GM19324 (cell line): Measurements from ENCODE around the gene CFAP251.
"Not testable (repeated sequence)": the region's sequence is repeated elsewhere in the genome, so short reads cannot be mapped to it uniquely, and the experiment has no call there.

Experiments
- ATAC-seq: cut with Tn5 transposase; IDR thresholded peaks from one replicate; pipeline ENCODE4 v1.9.1; 2021; ENCODE audit warnings: mild to moderate bottlenecking, moderate library complexity; ENCODE audit not compliant: unreplicated experiment, low FRiP score

CFAP251 gene

GRCh38 chr12:121899590-121899989 lies 18.8 kb upstream of the CFAP251 start:
- ATAC-seq, result no peak

DNA sequence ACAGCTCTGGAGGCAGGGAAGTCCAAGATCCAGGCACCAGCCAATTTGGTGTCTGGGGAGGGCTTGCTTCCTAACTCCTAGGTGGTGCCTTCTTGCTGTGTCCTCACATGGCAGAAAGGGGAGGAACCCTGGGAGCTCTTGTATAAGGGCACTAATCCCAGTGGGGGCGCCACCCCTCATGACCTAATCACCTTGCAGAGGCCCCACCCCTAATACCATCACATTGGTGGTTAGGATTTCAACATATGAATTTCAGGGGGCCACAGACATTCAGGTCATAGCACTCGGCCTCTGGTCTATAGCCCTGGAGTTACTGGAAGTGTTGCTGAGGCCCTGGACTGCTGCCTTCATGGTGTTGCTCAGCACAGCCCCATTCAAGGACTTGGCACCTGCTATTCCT lies 15.2 kb upstream of the CFAP251 start:
- no peak for ATAC-seq

- no peak for ATAC-seq
These were observed 12.6 kb upstream of the CFAP251 start for GRCh38 chr12:121905746-121906145.

- no peak for ATAC-seq
These were observed 9.7 kb upstream of the CFAP251 start for GRCh38 chr12:121908702-121909101.

DNA sequence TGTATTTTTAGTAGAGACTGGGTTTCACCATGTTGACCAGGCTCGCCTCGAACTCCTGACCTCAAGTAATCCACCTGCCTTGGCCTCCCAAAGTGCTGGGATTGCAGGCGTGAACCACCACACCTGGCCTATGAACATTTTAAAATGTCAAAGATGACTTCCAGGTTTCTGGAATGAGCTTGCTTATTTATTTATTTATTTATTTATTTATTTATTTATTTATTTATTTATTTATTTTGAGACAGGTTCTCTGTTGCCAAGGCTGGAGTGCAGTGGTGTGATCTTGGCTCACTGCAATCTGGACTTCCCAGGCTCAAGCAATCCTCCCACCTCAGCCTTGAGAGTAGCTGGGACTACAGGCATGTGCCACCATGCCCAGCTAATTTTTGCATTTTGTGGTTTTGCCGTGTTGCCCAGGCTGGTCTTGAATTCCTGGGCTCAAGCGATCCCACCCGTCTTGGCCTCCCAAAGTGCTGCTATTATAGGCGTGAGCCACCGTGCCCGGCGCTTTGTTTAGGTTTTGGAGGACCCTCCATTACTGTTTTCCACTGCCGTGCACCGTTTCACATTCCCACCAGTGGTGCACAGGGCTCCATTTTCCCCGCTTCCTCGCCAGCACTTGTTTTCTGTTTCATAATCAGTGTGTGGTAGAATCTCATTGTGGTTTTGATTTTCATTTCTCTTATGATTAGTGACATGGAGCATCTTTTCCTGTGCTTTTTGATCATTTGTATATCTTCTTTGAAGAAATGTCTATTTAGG lies 6.4 kb upstream of the CFAP251 start:
- no peak for ATAC-seq

DNA sequence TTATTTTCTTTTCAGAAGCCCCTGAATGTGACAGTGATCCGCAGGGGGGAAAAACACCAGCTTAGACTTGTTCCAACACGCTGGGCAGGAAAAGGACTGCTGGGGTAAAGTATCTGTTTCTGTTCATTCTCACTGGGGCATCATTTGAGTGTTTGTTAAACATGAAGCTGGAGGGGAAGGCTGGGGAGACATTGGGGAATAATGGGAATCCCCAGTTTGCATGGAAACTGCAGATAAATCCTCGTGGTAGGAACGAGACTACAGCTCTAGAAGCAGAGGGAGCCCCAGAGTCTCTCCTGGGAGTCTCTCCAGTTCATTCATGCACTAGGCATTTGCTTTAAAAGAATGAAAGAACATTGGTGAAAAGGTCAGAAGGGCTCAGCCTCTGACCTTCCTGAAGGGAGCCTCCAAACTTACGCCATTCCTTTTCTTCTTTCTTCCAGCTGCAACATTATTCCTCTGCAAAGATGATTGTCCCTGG lies 2.5 kb upstream of the CFAP251 start:
- no peak for ATAC-seq

GRCh38 chr12:121916719-121917118 lies 1.7 kb upstream of the CFAP251 start:
- no peak for ATAC-seq

DNA sequence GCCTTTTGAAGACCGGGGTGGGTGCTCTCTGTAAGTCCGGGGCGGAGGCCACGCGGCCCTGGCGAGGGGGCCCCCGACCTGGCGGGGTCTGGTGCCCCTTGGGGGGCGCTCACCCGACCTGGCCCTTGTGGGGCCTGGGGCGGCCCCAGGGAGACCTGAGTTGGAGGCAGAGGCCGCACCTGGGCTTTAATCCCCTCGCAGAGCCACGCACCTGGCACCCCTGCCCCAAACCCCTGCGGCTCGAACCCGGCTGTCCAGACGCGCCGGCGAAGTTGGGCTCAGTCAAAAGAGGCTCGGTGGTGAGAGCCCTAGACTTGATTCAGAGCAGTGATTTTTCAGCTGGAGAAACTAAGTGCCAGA lies 267 bp downstream of the CFAP251 start:
- peak; percentile 12 for ATAC-seq

DNA sequence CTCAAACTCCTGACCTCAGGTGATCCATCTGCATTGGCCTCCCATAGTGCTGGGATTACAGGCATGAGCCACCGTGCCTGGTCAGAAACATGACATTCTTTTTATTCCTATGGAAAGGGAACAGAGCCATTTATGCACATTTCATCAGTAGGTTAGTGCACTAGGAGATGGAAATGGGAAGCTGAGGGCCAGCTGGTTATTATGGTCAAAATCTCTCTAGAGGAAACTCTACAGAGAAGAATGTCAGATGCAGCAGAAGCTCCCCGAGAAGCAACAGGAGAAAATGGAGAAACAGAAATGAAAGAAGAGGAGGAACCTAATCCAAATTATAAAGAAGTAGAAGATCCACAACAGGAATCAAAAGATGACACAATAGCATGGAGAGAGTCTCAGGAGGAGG lies 2.7 kb downstream of the CFAP251 start:
- no peak for ATAC-seq

- no peak for ATAC-seq
These were observed 6.9 kb downstream of the CFAP251 start for GRCh38 chr12:121925358-121925695.

DNA sequence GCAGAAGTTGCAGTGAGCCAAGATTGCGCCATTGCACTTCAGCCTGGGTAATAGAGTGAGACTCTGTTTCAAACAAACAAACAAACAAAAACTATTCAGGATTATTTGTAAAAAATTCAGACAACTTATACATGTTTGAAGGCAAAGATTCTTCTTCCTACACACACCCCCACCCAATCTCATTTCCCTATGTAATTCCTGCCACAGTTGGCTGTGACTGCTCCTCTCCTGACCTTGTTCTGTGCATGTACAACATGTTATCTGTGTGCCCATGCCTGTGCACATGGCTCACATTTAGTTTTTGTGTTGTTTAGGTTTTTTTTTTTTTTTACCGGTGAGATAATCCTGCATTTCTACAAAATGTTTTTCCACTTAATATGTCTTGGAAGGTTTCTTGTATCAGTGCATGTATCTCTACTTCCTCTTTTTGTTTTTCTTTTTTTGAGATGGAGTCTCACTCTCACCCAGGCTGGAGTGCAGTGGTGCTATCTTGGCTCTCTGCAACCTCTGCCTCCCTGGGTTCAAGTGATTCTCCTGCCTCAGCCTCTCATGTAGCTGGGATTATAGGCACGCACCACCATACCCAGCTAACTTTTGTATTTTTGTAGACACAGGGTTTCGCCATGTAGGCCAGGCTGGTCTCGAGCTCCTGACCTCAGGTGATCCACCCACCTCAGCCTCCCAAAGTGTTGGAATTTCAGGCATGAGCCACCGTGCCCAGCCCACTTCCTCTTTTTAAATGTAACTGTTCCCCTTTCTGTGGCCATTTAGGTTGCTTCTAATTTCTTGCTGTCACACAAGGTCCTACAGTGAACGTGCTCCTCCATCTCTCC lies 8.7 kb downstream of the CFAP251 start:
- ATAC-seq, result no peak

- ATAC-seq, result no peak
These were observed 9.4 kb downstream of the CFAP251 start for GRCh38 chr12:121927813-121928212.

GRCh38 chr12:121929545-121929944 lies 11.2 kb downstream of the CFAP251 start:
- not testable (repeated sequence) for ATAC-seq

GRCh38 chr12:121930862-121931261 lies 12.5 kb downstream of the CFAP251 start:
- ATAC-seq, result no peak

- ATAC-seq, result no peak
These were observed 13.8 kb downstream of the CFAP251 start for GRCh38 chr12:121932176-121932536.

- ATAC-seq, result no peak
These were observed 14.6 kb downstream of the CFAP251 start for GRCh38 chr12:121932914-121933521.

GRCh38 chr12:121933522-121934308 lies 15.3 kb downstream of the CFAP251 start:
- ATAC-seq, result no peak

DNA sequence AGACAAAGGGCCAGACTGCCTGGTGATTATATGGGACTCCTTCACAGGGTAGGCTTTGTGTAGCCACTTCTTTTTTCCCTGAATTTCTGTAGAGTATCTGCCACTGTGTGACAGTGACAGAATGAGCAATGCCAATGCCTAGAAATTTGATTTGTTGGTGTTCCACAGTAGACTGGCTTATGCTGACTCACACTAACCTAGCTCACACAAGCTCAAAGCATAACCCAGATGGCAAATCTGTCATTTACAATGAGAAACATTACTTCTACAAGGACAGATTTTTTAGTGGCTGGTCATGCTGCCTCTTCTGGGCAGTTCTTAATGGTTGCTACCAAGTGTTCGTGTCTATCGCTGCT lies 15.9 kb downstream of the CFAP251 start:
- no peak for ATAC-seq

DNA sequence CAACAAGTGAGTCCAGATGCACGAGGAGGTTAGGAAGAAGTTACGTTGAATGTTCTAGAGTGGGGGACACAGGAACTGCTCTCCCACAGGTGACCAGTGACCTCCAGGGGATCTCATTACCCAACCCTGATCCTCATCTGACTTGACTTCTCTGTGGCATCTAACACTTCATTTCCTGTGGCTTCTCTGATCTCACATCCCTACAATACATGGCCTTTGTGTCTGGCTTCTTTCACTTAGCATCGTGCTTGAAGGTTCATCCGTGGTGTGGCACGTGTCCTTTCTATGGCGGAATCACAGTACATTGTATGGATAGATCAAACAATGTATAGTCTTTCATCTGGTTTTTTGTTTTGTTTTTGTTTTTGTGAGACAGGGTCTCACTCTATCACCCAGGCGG lies 19.3 kb downstream of the CFAP251 start:
- no peak for ATAC-seq

DNA sequence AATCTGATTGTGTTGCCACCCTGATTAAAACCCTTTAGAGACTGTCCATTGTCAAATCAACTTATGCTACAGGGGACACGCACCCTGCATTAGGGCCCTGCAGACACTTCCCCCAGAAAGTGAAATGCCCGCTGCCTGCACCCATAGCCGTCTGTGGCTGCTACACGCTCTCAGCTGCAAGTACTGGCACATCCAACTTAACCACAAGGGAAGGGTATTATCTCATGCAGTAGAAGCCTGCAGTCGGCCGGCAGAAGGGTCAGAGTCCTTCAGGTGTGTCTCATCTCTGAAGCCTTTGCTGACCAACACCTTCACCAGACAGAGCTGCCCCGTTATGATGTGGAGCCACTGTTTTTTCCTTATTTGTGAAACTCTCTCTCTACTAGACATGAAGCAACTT lies 20.8 kb downstream of the CFAP251 start:
- ATAC-seq, result no peak
